Activated CD4-positive, alpha-beta T cell treated with anti-CD3 and anti-CD28 coated beads, Interleukin-2, amount 50 U/mL, for 24 hours (primary cell): ENCODE data around the gene LRTM2.

ENCODE experiments used
- DNase-seq, 2 donors: peaks; one replicate each; pipeline ENCODE4 v3.0.0-alpha.2; 2020; ENCODE audit warnings: low read depth in 1 of 2, low spot score in 1 of 2

Gene LRTM2

DNA sequence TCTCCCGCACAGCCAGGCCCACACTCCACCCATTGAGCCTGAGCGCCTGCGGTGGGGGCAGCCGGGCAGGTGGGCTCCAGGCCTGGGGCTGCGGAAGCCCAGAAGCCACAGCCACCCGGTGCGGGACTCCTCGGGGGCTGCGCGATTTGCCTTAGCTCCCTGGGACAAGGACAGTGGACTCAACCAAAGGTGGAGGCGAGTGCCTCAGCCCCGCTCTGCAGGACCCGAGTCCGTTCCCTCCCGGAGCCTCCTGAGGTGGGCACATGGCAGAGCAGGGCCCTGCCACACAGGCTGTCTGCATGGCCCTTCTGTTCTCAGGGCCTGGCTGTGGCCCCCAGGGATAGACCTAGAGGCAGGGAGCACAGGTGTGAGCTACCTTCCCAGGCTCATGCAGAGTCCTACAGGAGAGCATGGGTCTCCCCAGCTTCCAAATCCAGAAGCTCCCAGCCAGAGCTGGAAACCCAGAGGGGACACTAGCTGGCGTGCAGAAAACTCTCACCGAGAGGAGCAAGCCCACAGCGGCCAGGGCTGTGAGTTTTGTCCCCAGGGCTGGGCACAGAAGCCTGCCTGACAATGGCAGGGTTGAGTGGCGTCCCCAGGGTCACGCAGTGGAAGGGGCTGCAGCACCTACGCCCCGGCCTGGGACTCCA lies 22.2 kb upstream of the LRTM2 start:
- no peak for DNase-seq

- DNase-seq = no peak
Measured at GRCh38 chr12:1798641-1799020, 21.7 kb upstream of the LRTM2 start.

GRCh38 chr12:1799051-1799881 lies 21.1 kb upstream of the LRTM2 start:
- no peak for DNase-seq

- DNase-seq = no peak
Measured at GRCh38 chr12:1799882-1800400, 20.4 kb upstream of the LRTM2 start.

GRCh38 chr12:1800401-1801302 lies 19.7 kb upstream of the LRTM2 start:
- no peak for DNase-seq

GRCh38 chr12:1801303-1801975 lies 18.9 kb upstream of the LRTM2 start:
- no peak for DNase-seq

DNA sequence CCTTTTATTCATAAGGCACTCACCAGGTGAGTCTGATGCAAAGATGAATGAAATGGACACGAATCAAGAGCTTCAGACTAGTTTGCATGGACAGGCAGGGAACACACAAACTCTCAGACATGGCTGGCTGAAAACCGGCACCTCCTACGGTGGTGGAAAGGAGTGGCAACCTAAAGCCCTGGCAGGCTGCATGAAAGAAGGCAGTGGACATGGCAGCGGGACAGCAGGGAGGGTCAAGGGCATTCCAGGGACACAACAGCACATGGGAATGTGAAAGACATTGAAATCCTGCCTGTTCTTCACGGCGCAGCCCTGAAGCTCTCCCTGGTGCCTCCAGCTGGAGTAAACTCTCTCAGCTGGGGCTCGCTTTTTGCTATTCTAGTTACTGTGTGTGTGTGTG lies 16.6 kb upstream of the LRTM2 start:
- no peak for DNase-seq

DNA sequence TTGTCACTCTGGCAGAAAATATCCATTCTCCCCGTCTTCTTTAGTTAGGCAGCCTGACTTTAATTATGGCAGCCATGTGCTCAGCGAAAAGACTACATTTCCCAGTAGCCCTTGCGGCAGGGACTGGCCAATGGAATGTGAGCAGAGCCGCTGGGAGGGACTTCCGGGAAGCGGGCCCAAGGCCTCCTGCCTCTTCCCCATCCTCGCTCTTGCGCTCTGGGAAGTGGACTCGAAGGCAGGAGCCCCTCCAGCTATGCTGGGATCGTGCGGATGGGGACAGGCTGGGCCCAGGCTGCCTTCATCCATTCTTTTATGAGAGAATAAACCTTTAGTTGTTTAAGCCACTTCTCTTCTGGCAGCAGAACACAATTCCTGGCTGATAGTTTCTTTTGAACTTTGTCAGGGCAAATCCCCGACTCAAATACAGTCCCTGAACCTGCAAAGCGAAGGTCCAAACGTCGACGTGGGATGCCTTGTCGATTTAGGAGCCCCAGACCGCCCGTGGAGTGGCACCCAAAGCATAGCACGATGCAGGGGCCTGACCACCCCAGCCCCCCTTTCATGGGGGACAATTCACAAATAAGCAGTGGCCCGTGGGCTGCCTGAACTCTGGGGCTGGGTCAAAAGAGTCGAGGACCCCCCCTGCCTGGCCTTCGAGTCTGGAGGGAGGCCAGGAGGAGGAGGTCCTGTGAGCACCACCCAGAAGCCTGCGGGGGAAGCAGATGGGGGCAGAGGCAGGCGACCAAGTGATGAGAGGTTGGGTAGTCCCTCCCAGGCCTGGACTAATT lies 15.6 kb upstream of the LRTM2 start:
- peak; percentile 61 to 86 for DNase-seq

DNA sequence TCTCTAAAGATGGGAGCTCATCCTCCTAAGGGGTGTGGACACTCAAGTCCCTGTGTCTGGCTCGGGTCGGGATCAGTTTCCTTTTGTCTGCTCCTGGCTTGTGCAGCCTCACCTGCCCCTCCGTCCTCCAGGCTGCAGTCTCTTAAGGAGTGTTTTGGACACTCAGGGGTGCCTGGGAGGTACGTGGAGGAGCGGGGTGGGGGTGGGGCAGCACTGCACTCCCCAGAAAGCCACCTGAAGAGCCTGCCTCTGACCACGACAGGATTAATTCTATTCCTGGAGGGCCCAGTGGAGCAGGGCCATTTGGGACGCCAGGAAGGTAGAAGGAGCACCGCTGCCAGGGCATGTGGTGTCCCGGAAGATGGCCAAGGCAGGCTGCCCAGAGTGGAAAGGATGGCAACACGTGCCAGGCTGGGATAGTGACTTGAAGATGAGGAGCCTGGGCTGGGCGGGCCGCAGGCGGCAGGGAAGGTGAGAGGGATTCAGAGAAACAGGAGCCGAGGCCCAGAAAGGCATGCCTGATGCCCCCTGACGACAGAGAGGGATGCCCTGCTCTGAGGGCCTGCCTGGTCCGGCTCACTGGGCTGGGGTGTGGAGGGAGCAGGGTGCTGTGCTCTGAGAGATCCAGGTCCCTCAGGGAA lies 14.8 kb upstream of the LRTM2 start:
- no peak for DNase-seq

- no peak for DNase-seq
Measured at GRCh38 chr12:1806301-1807086, 13.9 kb upstream of the LRTM2 start.

- DNase-seq = no peak
Measured at GRCh38 chr12:1807087-1807860, 13.1 kb upstream of the LRTM2 start.

DNA sequence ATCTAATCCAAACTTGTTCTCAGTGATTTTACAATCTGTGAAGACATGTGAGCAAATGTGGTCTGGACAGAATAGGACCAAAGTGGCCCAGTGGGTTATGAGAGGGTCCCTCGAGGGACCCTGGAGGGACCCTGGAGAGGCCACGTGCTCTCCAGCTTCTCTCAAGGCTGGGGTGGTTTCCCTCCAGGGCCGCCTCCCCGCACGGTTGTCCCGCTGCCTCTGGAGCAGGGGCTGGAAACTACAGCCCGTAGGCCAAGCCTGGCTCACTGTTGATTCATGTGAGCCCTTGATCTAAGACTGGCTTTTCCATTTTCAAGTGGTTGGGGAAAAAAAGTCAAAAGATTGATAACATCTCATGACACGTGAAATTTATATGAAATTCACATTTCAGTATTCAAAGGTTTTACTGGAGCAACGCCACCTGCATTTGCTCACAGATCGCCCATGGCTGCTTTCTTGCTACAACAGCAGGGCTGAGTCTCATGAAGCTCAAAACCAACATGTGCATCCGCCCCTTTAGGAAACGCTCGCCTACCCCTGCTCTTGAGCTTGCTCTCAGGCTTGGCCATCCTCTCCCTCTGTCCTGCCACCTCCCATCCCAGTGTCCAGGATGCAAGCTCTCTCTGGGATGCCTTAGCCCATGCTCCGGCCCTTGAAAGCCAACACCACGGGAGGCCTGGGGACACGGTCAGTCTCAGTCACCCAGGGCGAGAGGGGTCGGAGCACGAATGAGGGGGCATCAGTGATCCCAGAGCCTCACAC lies 12.1 kb upstream of the LRTM2 start:
- DNase-seq = no peak

GRCh38 chr12:1808798-1809480 lies 11.4 kb upstream of the LRTM2 start:
- DNase-seq = no peak

- DNase-seq = no peak
Measured at GRCh38 chr12:1809591-1810190, 10.7 kb upstream of the LRTM2 start.

GRCh38 chr12:1810201-1810930 lies 10.0 kb upstream of the LRTM2 start:
- no peak for DNase-seq

- no peak for DNase-seq
Measured at GRCh38 chr12:1810931-1811280, 9.5 kb upstream of the LRTM2 start.
